Measurements from ENCODE around the gene HEXIM2.

- TF ChIP-seq CTCF (IDR thresholded peaks at IDR 0.05; ENCODE audit: insufficient read depth, low read length, poor library complexity, severe bottlenecking): no peak
- no peak for TF ChIP-seq EZH2phosphoT487 (conservative IDR thresholded peaks at IDR 0.05; ENCODE audit: low read length)
Observed at GRCh38 chr17:45143094-45143670, 18.5 kb upstream of the HEXIM2 start.
